SK-N-SH treated with all-trans-retinoic acid at 6 μM for 48 hours (cell line): ENCODE measurements around the gene OBSCN.

ENCODE experiments used
- ATAC-seq: fragments of 200-7000 bp; cut with Tn5 transposase; 3 replicates; pipeline ENCODE4 v1.9.1; 2020; ENCODE audit warnings: mild to moderate bottlenecking, moderate library complexity
- ARNTL ChIP-seq: fragments of 450-650 bp; formaldehyde crosslinking; IDR thresholded peaks from 2 replicates; pipeline ENCODE4 v1.5.0; 2020; ENCODE audit warnings: low read depth, mild to moderate bottlenecking, moderate library complexity, borderline replicate concordance
- BACH2 ChIP-seq: fragments of 250-450 bp; sonication (Bioruptor Pico); IDR thresholded peaks from 2 replicates; pipeline ENCODE4 v1.9.0; 2021; ENCODE audit warnings: mild to moderate bottlenecking, borderline replicate concordance
- CREB5 ChIP-seq: fragments of 250-450 bp; sonication (Bioruptor Pico); IDR thresholded peaks from 2 replicates; pipeline ENCODE4 v1.5.1; 2020; ENCODE audit warnings: low read depth, mild to moderate bottlenecking, moderate library complexity
- CSDC2 ChIP-seq: fragments of 250-450 bp; sonication (Bioruptor Pico); IDR thresholded peaks from 2 replicates; pipeline ENCODE4 v1.5.0; 2020; ENCODE audit warnings: mild to moderate bottlenecking, moderate library complexity
- CSRNP3 ChIP-seq: fragments of 250-450 bp; sonication (Bioruptor Pico); IDR thresholded peaks from 2 replicates; pipeline ENCODE4 v1.5.1; 2021; ENCODE audit warnings: mild to moderate bottlenecking, moderate library complexity
- ESRRG ChIP-seq: fragments of 250-450 bp; sonication (Bioruptor Pico); IDR thresholded peaks from 2 replicates; pipeline ENCODE4 v1.6.1; 2021; ENCODE audit warnings: mild to moderate bottlenecking
- GLIS3 ChIP-seq: fragments of 250-450 bp; sonication (Bioruptor Pico); IDR thresholded peaks from 2 replicates; pipeline ENCODE4 v1.5.0; 2020; ENCODE audit warnings: mild to moderate bottlenecking, moderate library complexity
- ISL1 ChIP-seq: fragments of 250-450 bp; sonication (Bioruptor Pico); IDR thresholded peaks from 2 replicates; pipeline ENCODE4 v2.1.2; 2022; ENCODE audit warnings: mild to moderate bottlenecking, moderate library complexity
- OSR1 ChIP-seq: fragments of 250-450 bp; sonication (Bioruptor Pico); IDR thresholded peaks from 2 replicates; pipeline ENCODE4 v1.8.0; 2022; ENCODE audit warnings: moderate library complexity, mild to moderate bottlenecking, inconsistent platforms
- POU6F1 ChIP-seq: fragments of 250-450 bp; sonication (Bioruptor Pico); IDR thresholded peaks from 2 replicates; pipeline ENCODE4 v1.8.0; 2021; ENCODE audit warnings: low read depth, mild to moderate bottlenecking, moderate library complexity, borderline replicate concordance
- PPARA ChIP-seq: fragments of 250-450 bp; sonication (Bioruptor Pico); IDR thresholded peaks from 2 replicates; pipeline ENCODE4 v1.5.0; 2020; ENCODE audit warnings: mild to moderate bottlenecking, borderline replicate concordance
- RARB ChIP-seq: fragments of 250-450 bp; sonication (Bioruptor Pico); IDR thresholded peaks from 2 replicates; pipeline ENCODE4 v1.8.0; 2021; ENCODE audit warnings: mild to moderate bottlenecking, moderate library complexity
- SNAI2 ChIP-seq: fragments of 250-450 bp; sonication (Bioruptor Pico); IDR thresholded peaks from 2 replicates; pipeline ENCODE4 v1.5.0; 2020; ENCODE audit warnings: mild to moderate bottlenecking, moderate library complexity
- TCF4 ChIP-seq: fragments of 250-450 bp; sonication (Bioruptor Pico); IDR thresholded peaks from 2 replicates; pipeline ENCODE4 v1.8.0; 2021; ENCODE audit warnings: mild to moderate bottlenecking, moderate library complexity, borderline replicate concordance
- TOX ChIP-seq: fragments of 250-450 bp; sonication (Bioruptor Pico); IDR thresholded peaks from 2 replicates; pipeline ENCODE4 v1.8.0; 2021; ENCODE audit warnings: mild to moderate bottlenecking, moderate library complexity, borderline replicate concordance
- TSHZ2 ChIP-seq: fragments of 250-450 bp; sonication (Bioruptor Pico); IDR thresholded peaks from 2 replicates; pipeline ENCODE4 v1.5.0; 2020; ENCODE audit warnings: mild to moderate bottlenecking, moderate library complexity
- ZFP3 ChIP-seq: fragments of 250-450 bp; sonication (Bioruptor Pico); IDR thresholded peaks from 2 replicates; pipeline ENCODE4 v1.5.0; 2020; ENCODE audit warnings: mild to moderate bottlenecking, moderate library complexity
- ZFP30 ChIP-seq: fragments of 450-650 bp; formaldehyde crosslinking; IDR thresholded peaks from 2 replicates; pipeline ENCODE4 v1.5.0; 2022; ENCODE audit warnings: mild to moderate bottlenecking, moderate library complexity
- ZNF565 ChIP-seq: fragments of 450-650 bp; formaldehyde crosslinking; conservative IDR thresholded peaks from 2 replicates; pipeline ENCODE4 v1.5.0; 2020; ENCODE audit warnings: low read depth, mild to moderate bottlenecking, moderate library complexity
- ZNF70 ChIP-seq: fragments of 450-650 bp; formaldehyde crosslinking; IDR thresholded peaks from 2 replicates; pipeline ENCODE4 v1.5.0; 2020; ENCODE audit warnings: mild to moderate bottlenecking, moderate library complexity
- ZNF8 ChIP-seq: fragments of 450-650 bp; formaldehyde crosslinking; IDR thresholded peaks from 2 replicates; pipeline ENCODE4 v1.5.0; 2020; ENCODE audit warnings: mild to moderate bottlenecking, moderate library complexity

The OBSCN gene

GRCh38 chr1:228274452-228275178 lies 66.8 kb downstream of the OBSCN start:
- peak; percentile 15; the same call in 2 of the 3 replicates for ATAC-seq
- TF ChIP-seq ESRRG (CRISPR knock-in tag) (no peak), OSR1 (CRISPR knock-in tag) (no peak), SNAI2 (CRISPR knock-in tag) (no peak), ZFP30 (CRISPR knock-in tag) (no peak), ZNF70 (CRISPR knock-in tag) (no peak), POU6F1 (CRISPR knock-in tag) (no peak), TOX (CRISPR knock-in tag) (no peak), ISL1 (no peak), TCF4 (no peak), ZFP3 (no peak), CSDC2 (CRISPR knock-in tag) (no peak)

GRCh38 chr1:228275179-228275429 lies 67.3 kb downstream of the OBSCN start:
- ATAC-seq, result no peak
- TF ChIP-seq TSHZ2 (CRISPR knock-in tag) (no peak), CREB5 (CRISPR knock-in tag) (no peak)

- TF ChIP-seq ZNF8 (CRISPR knock-in tag), result no peak
- TF ChIP-seq ZNF565, result no peak
- TF ChIP-seq CSDC2 (CRISPR knock-in tag), result no peak
- TF ChIP-seq ARNTL (CRISPR knock-in tag), result no peak
- no peak for TF ChIP-seq CSRNP3 (CRISPR knock-in tag)
- no peak for TF ChIP-seq GLIS3 (CRISPR knock-in tag)
- no peak for TF ChIP-seq TSHZ2 (CRISPR knock-in tag)
- no peak for TF ChIP-seq OSR1 (CRISPR knock-in tag)
- no peak for TF ChIP-seq RARB (CRISPR knock-in tag)
- TF ChIP-seq PPARA (CRISPR knock-in tag), result no peak
- no peak for TF ChIP-seq ISL1
- TF ChIP-seq ESRRG (CRISPR knock-in tag), result no peak
- TF ChIP-seq ZFP30 (CRISPR knock-in tag), result no peak
- TF ChIP-seq ZFP3, result no peak
- no peak for TF ChIP-seq SNAI2 (CRISPR knock-in tag)
- no peak for TF ChIP-seq BACH2 (CRISPR knock-in tag)
- TF ChIP-seq TCF4, result no peak
- TF ChIP-seq TOX (CRISPR knock-in tag), result no peak
- ATAC-seq, result no peak
These were observed 67.8 kb downstream of the OBSCN start for GRCh38 chr1:228275430-228276173.
